Activated CD8-positive, alpha-beta T cell treated with anti-CD3 and anti-CD28 coated beads for 36 hours (primary cell): ENCODE measurements around the gene NRXN3. TPM values are rescaled to one million over a fixed set of nuclear protein-coding genes. Genes with fewer than 3 reads are reported as not detected.

Source experiments
- ATAC-seq: fragments of 200-7000 bp; cut with Tn5 transposase; one replicate; pipeline ENCODE4 v1.10.0; 2021; ENCODE audit warnings: mild to moderate bottlenecking, moderate library complexity
- CTCF ChIA-PET: fragments of 350-600 bp; sonication (Branson Sonifier 250); formaldehyde crosslinking; loops from one replicate; lab custom pipeline; 2021; ENCODE audit warnings: antibody characterized with exemption; lab: Charles Lee
- POLR2A ChIA-PET: fragments of 350-600 bp; sonication (Branson Sonifier 250); formaldehyde crosslinking; loops from one replicate; lab custom pipeline; 2021; ENCODE audit warnings: antibody characterized with exemption; lab: Charles Lee
- DNase-seq: peaks from one replicate; pipeline ENCODE4 v3.0.0-alpha.2; 2020
- H3K27ac Mint-ChIP-seq: one replicate; pipeline ENCODE4 v1.8.0; 2021; ENCODE audit warnings: mild to moderate bottlenecking, mixed read lengths
- H3K27me3 Mint-ChIP-seq: one replicate; pipeline ENCODE4 v1.8.0; 2021; ENCODE audit warnings: mixed read lengths
- H3K36me3 Mint-ChIP-seq: one replicate; pipeline ENCODE4 v1.8.0; 2021; ENCODE audit warnings: low read depth, mixed read lengths
- H3K4me1 Mint-ChIP-seq: one replicate; pipeline ENCODE4 v1.8.0; 2021; ENCODE audit warnings: low read depth, mixed read lengths
- H3K4me3 Mint-ChIP-seq: one replicate; pipeline ENCODE4 v1.8.0; 2021; ENCODE audit warnings: mild to moderate bottlenecking, moderate library complexity, mixed read lengths
- H3K9me3 Mint-ChIP-seq: one replicate; pipeline ENCODE4 v1.8.0; 2021; ENCODE audit warnings: mixed read lengths
- intact Hi-C: fragments of 100-400 bp; cut with micrococcal nuclease; formaldehyde crosslinking; loops from one replicate; pipeline ENCODE4 v1.10.0; 2022
- total RNA-seq, 2 experiments: library from RNA; stranded (reverse); gene quantifications; one replicate each; pipeline ENCODE4 v1.2.3, GENCODE V29; 2021
- TF ChIP-seq, protein P1 (sequence below): fragments of 200-600 bp; IDR thresholded peaks from one replicate; pipeline ENCODE4 v1.8.0; 2022; ENCODE audit warnings: antibody characterized with exemption, mild to moderate bottlenecking

Gene NRXN3
- total RNA-seq, 2 experiments from 2014 or later, result not detected

DNA sequence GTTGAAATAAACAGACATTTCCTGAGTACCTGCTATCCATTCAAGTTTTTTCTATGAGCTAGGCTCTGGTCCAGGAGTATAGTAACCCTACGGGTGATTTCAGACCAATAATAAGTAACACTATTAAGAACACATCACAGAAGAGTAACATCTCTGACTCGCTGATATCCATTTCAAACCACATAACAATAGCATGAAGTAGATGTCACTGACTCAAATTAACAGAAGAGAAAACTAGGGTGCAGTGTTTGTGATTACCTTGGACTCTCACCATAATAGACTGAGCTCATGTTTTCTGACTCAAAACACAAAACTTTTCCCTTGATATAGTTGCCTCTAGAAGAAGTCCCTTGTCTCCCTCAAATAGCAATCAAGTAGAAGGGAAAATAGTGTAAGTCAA, 1618.2 kb downstream of the NRXN3 start:
- DNase-seq, result no peak
- intact Hi-C loops, result no loop called here
- Mint-ChIP-seq H3K4me3 (no peak overlapping the region), H3K4me1 (no peaks in the 10 kb centered on the region), H3K27ac (no peak overlapping the region), H3K36me3 (no peaks in the 10 kb centered on the region), H3K27me3 (no peaks in the 10 kb centered on the region), H3K9me3 (peaks cover 5% of the 10 kb centered on the region)
- CTCF ChIA-PET, result no interaction called here
- TF ChIP-seq, protein P1, sequence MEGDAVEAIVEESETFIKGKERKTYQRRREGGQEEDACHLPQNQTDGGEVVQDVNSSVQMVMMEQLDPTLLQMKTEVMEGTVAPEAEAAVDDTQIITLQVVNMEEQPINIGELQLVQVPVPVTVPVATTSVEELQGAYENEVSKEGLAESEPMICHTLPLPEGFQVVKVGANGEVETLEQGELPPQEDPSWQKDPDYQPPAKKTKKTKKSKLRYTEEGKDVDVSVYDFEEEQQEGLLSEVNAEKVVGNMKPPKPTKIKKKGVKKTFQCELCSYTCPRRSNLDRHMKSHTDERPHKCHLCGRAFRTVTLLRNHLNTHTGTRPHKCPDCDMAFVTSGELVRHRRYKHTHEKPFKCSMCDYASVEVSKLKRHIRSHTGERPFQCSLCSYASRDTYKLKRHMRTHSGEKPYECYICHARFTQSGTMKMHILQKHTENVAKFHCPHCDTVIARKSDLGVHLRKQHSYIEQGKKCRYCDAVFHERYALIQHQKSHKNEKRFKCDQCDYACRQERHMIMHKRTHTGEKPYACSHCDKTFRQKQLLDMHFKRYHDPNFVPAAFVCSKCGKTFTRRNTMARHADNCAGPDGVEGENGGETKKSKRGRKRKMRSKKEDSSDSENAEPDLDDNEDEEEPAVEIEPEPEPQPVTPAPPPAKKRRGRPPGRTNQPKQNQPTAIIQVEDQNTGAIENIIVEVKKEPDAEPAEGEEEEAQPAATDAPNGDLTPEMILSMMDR, result no peak
- POLR2A ChIA-PET, result no interaction called here
- ATAC-seq, result no peak

DNA sequence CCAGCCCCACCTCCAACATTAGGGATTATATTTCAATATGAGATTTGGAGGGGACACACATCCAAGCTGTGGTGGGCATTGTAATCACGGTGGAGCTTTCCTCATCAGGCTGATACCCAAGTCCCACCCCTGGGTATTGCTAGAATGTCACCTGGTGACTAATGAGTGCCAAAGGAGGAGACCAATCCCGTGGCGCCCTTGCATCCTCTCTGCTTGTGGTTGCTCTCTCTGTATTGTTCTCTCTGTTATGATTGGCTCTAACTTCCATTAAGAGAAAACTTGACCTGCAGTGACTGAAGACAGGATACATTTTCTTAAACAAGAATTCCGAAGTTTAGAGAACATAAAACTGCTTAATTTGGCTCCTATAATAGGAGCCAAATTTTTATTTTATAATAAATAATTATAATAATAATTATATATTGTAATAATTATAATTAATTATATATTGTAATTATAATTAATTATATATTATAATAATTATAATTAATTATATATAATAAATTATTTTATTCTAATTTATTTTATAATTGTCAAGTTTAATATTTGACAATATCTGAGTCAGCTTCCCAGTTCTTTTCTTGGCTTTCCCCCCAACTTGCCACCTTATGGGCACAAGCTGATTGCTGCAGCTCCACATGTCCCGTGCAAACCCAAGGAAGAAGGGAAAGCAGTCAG, 1621.0 kb downstream of the NRXN3 start:
- ChIA-PET POLR2A (no interaction called here), CTCF (no interaction called here)
- ATAC-seq (no peak), DNase-seq (no peak)
- H3K27me3 Mint-ChIP-seq, result no peaks in the 10 kb centered on the region
- H3K9me3 Mint-ChIP-seq, result peaks cover 5% of the 10 kb centered on the region
- no peak overlapping the region for H3K4me3 Mint-ChIP-seq
- intact Hi-C loops, result no loop called here
- H3K36me3 Mint-ChIP-seq, result no peaks in the 10 kb centered on the region
- H3K27ac Mint-ChIP-seq, result no peak overlapping the region
- no peaks in the 10 kb centered on the region for H3K4me1 Mint-ChIP-seq
- TF ChIP-seq, protein P1, result no peak

DNA sequence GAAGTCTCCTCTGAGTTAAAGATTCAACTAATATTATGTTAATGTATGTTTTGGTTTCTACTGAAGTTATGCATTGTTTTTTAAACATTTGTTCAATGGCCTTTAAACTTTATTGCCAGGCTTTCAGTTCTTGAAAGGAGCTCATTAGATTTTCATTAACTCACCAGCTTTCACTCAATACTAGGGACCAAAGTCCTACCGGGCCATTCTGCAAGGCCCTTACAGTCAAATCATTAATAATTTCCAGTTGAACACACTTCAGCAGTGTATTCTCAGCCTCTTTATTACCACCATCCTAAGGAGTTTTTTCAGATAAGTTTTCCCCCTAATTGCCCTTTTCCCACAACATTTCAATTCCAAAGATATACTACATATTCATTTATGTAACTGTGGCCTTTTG, 1631.9 kb downstream of the NRXN3 start:
- TF ChIP-seq, protein P1, result no peak
- Mint-ChIP-seq H3K27me3 (no peaks in the 10 kb centered on the region), H3K4me1 (no peaks in the 10 kb centered on the region), H3K4me3 (no peak overlapping the region), H3K27ac (no peak overlapping the region), H3K36me3 (no peaks in the 10 kb centered on the region), H3K9me3 (no peaks in the 10 kb centered on the region)
- POLR2A ChIA-PET, result interaction anchor here (0.6 kb wide), 1 partner anchor 497 kb away, joined by 3 read pairs; no protein-coding TSS in a partner anchor
- DNase-seq, result no peak
- CTCF ChIA-PET, result no interaction called here
- intact Hi-C loops, result no loop called here
- no peak for ATAC-seq

- DNase-seq (no peak), ATAC-seq (no peak)
- CTCF ChIA-PET, result no interaction called here
- intact Hi-C loops, result no loop called here
- H3K27me3 Mint-ChIP-seq, result no peaks in the 10 kb centered on the region
- H3K4me1 Mint-ChIP-seq, result no peaks in the 10 kb centered on the region
- H3K9me3 Mint-ChIP-seq, result no peaks in the 10 kb centered on the region
- no peak overlapping the region for H3K4me3 Mint-ChIP-seq
- POLR2A ChIA-PET, result no interaction called here
- no peak overlapping the region for H3K27ac Mint-ChIP-seq
- no peaks in the 10 kb centered on the region for H3K36me3 Mint-ChIP-seq
- TF ChIP-seq, protein P1, result no peak
These were observed 1635.5 kb downstream of the NRXN3 start for GRCh38 chr14:79805636-79806035.

- no peaks in the 10 kb centered on the region for H3K27me3 Mint-ChIP-seq
- no peak overlapping the region for H3K27ac Mint-ChIP-seq
- DNase-seq, result no peak
- intact Hi-C loops, result no loop called here
- POLR2A ChIA-PET, result no interaction called here
- TF ChIP-seq, protein P1, result no peak
- no peaks in the 10 kb centered on the region for H3K9me3 Mint-ChIP-seq
- H3K4me1 Mint-ChIP-seq, result no peaks in the 10 kb centered on the region
- ATAC-seq, result no peak
- no peaks in the 10 kb centered on the region for H3K36me3 Mint-ChIP-seq
- H3K4me3 Mint-ChIP-seq, result no peak overlapping the region
- CTCF ChIA-PET, result no interaction called here
These were observed 1639.9 kb downstream of the NRXN3 start for GRCh38 chr14:79809849-79810612.
